ENCODE results near the gene COTL1. TPM values are rescaled to one million over a fixed set of nuclear protein-coding genes. Genes with fewer than 3 reads are reported as not detected.

COTL1 gene
- total and polyA plus RNA-seq, 12 donors, result 20.1 to 93.8 (median 54.3) TPM

DNA sequence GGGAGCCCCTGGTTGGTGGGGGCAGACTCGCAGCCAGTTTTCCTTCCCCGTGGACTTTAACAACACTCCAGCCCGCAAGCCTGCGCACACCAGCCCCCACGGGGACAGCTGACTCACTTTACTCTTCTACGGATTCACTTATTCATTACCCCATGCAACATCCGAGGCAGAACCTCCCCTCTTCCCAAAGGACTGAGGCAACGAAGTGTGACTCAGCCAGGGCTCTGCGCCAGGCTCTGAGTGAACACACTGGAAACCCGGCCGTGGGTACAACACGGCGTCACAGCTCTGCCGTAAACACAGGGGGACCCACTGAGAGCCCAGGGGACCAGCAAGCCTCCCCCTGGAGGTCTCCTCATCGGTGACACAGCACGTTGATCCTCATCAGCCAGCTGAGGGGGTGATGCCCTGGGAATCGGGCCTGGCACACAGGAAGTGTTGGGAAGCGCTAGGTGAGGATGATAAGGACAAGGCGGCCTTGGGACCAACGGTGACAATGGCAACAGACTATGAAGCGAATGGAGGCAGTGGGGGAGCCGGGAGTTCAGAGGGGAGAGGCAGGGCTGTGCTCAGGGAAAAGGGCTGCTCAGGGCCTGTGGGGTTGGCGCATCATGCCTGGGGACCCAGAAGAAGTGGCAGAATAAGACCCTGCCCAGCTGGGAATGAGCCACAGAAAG is 14.6 kb downstream of the COTL1 start:
- Histone ChIP-seq H3K27me3 (no peaks in the 10 kb centered on the region), H3K36me3 (replicated peaks in 1 of 2) (no peaks in the 10 kb centered on the region), H3K4me1 (replicated peaks in 1 of 2) (peaks cover 11 to 51% of the 10 kb centered on the region in 2 donors), H3K9me3 (replicated peaks in 1 of 3) (no peaks in the 10 kb centered on the region), H3K4me3 (peak overlapping the region in 1 of 4 donors; percentile 32), H3K27ac (peak overlapping the region in 4 of 5 donors; percentile 75 to 91 (median 82))
- WGBS, 4 donors, result 19 to 43% (median 25%) methylated on average over 20 to 23 of the region's 23 CpGs
- TF ChIP-seq CTCF (IDR thresholded peaks at IDR 0.05), result no peak
- peak in 1 of 2 donors; percentile 51 for TF ChIP-seq POLR2A (IDR thresholded peaks at IDR 0.05)
- DNase-seq, result peak; percentile 86 to 97 (median 95)
- intact Hi-C loops (cut with DNase I), result no loop called here

DNA sequence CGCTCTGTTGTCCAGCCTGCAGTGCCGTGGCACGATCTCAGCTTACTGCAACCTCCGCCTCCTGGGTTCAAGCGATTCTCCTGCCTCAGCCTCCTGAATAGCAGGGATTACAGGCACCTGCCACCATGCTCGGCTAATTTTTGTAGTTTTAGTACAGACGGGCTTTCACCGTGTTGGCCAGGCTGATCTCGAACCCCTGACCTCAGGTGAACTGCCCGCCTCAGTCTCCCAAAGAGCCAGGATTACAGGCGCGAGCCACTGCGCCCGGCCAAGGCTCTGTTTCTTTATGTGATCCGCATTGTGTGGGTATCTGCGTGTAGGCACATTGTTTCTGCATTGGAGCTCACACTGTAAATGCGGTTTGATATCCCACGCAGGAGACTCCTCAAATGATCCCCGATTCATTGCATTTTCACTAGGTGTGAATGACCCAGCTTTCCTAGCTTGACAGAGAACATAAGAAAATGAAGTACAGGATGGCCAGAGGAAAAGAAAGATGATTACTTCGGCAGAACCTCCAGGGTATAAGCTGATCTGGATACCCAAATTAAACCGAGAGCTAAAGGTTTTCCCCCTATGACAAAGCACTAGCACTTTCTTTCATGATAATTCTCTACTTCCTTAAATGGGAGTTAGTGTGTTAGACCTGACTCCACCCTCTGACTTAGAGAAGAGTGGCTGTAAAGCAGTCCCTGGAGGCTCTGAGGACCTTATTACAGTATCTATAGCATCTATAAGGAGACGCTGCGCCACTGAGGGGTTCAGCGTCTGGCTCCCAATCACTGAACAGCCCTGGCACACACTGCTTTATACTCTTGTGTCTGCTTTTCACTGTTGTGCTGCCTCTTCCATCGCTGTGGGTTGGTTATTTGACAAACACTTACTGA is 17.3 kb downstream of the COTL1 start:
- Histone ChIP-seq H3K4me3 (peak overlapping the region in 1 of 4 donors; percentile 26), H3K36me3 (replicated peaks in 1 of 2) (no peaks in the 10 kb centered on the region), H3K27ac (peak overlapping the region; percentile 19 to 89 (median 42)), H3K4me1 (replicated peaks in 1 of 2) (peaks cover 11 to 67% of the 10 kb centered on the region in 2 donors), H3K27me3 (no peaks in the 10 kb centered on the region), H3K9me3 (replicated peaks in 1 of 3) (no peaks in the 10 kb centered on the region)
- TF ChIP-seq POLR2A (IDR thresholded peaks at IDR 0.05) (no peak), CTCF (IDR thresholded peaks at IDR 0.05) (no peak)
- intact Hi-C loops (cut with DNase I), result no loop called here
- no peak for DNase-seq
- WGBS, 4 donors, result 76 to 82% (median 77%) methylated on average over 20 to 25 of the region's 25 CpGs

- no peaks in the 10 kb centered on the region for H3K27me3 ChIP-seq
- peak overlapping the region in 1 of 4 donors; percentile 26 for H3K4me3 ChIP-seq
- TF ChIP-seq POLR2A (IDR thresholded peaks at IDR 0.05) (no peak), CTCF (IDR thresholded peaks at IDR 0.05) (no peak)
- H3K9me3 ChIP-seq (replicated peaks in 1 of 3), result no peaks in the 10 kb centered on the region
- WGBS, 4 donors, result 11 to 43% (median 18%) methylated on average over 12 of the region's 12 CpGs
- intact Hi-C loops (cut with DNase I), result no loop called here
- peaks cover 11 to 72% of the 10 kb centered on the region in 2 donors for H3K4me1 ChIP-seq (replicated peaks in 1 of 2)
- no peaks in the 10 kb centered on the region for H3K36me3 ChIP-seq (replicated peaks in 1 of 2)
- peak in 6 of 7 donors; percentile 48 to 76 (median 66) for DNase-seq
- peak overlapping the region; percentile 42 to 89 (median 46) for H3K27ac ChIP-seq
These were observed 18.2 kb downstream of the COTL1 start for GRCh38 chr16:84599521-84600202.

- no peak for DNase-seq
- Histone ChIP-seq H3K27ac (peak overlapping the region in 2 of 5 donors; percentile 40 to 89), H3K4me3 (no peak overlapping the region), H3K9me3 (replicated peaks in 1 of 3) (no peaks in the 10 kb centered on the region), H3K4me1 (replicated peaks in 1 of 2) (peaks cover 11 to 77% of the 10 kb centered on the region in 2 donors), H3K27me3 (no peaks in the 10 kb centered on the region), H3K36me3 (replicated peaks in 1 of 2) (no peaks in the 10 kb centered on the region)
- intact Hi-C loops (cut with DNase I), result no loop called here
- 57 to 81% (median 68%) methylated on average over 5 to 6 of the region's 6 CpGs for WGBS, 4 donors
- TF ChIP-seq POLR2A (IDR thresholded peaks at IDR 0.05) (no peak), CTCF (IDR thresholded peaks at IDR 0.05) (no peak)
These were observed 19.5 kb downstream of the COTL1 start for GRCh38 chr16:84598360-84598759.

All from adrenal gland (tissue), 12 donors.